OCI-LY3 (cell line): ENCODE measurements around the gene NPNT.

Source experiments
- CTCF ChIP-seq: fragments of 200-600, 300-600 bp; sonication (generic); IDR thresholded peaks from 2 replicates; pipeline ENCODE4 v1.5.1; 2014; ENCODE audit warnings: antibody characterized with exemption, low read length, low read depth
- EZH2phosphoT487 ChIP-seq: fragments of 200-600 bp; shearing (Covaris generic); IDR thresholded peaks from 2 replicates; pipeline ENCODE4 v1.6.1; 2018; ENCODE audit warnings: antibody characterized with exemption, mixed run types, low read depth

GRCh38 chr4:105992641-105993305 lies 97.5 kb downstream of the NPNT start:
- TF ChIP-seq CTCF (no peak), EZH2phosphoT487 (no peak)
